Measurements from ENCODE around the gene PCDHA6.
"Not testable (repeated sequence)": the region's sequence is repeated elsewhere in the genome, so short reads cannot be mapped to it uniquely, and the experiment has no call there.

PCDHA6 gene

DNA sequence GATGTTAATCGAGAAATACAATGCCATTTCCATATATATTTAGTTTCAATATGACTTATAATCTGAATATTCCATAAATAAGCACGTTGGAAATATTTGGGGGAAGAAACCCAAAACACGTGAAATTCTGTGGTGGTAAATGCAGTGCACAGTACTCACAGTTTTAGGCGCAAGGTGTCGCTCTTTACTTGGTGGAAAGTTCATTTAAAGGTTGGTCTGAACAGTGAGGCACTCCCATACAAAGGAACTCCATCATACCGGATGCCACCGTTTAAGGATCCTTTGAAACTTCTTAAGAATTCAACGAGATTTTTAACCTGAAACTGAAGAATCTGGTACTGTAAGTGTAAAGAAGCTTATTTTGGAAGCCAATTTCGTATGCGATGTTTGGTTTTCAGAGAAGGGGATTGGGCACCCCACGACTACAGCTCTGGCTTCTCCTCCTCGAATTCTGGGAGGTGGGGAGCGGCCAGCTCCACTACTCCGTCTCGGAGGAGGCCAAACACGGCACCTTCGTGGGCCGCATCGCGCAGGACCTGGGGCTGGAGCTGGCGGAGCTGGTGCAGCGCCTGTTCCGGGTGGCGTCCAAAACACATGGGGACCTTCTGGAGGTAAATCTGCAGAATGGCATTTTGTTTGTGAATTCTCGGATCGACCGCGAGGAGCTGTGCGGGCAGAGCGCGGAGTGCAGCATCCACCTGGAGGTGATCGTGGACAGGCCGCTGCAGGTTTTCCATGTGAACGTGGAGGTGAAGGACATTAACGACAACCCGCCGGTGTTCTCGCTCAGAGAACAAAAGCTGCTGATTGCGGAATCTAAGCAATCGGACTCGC, 41.2 kb downstream of the PCDHA6 start, which contains the start of gene PCDHA11:
TSS of gene PCDHA11 (plus strand) at position 237 of the 834 bp plus-strand sequence. CDS start at position 384, 147 bp downstream.
- no peak for DNase-seq

DNA sequence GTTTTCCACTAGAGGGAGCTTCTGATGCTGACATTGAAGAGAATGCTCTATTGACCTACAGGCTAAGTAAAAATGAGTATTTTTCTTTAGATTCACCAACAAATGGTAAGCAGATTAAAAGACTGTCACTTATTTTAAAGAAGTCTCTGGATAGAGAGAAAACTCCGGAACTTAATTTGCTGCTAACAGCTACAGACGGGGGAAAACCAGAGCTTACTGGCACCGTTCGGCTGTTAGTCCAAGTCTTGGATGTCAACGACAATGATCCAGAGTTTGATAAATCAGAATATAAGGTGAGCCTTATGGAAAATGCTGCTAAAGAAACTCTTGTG, 41.8 kb downstream of the PCDHA6 start:
- DNase-seq: no peak

DNA sequence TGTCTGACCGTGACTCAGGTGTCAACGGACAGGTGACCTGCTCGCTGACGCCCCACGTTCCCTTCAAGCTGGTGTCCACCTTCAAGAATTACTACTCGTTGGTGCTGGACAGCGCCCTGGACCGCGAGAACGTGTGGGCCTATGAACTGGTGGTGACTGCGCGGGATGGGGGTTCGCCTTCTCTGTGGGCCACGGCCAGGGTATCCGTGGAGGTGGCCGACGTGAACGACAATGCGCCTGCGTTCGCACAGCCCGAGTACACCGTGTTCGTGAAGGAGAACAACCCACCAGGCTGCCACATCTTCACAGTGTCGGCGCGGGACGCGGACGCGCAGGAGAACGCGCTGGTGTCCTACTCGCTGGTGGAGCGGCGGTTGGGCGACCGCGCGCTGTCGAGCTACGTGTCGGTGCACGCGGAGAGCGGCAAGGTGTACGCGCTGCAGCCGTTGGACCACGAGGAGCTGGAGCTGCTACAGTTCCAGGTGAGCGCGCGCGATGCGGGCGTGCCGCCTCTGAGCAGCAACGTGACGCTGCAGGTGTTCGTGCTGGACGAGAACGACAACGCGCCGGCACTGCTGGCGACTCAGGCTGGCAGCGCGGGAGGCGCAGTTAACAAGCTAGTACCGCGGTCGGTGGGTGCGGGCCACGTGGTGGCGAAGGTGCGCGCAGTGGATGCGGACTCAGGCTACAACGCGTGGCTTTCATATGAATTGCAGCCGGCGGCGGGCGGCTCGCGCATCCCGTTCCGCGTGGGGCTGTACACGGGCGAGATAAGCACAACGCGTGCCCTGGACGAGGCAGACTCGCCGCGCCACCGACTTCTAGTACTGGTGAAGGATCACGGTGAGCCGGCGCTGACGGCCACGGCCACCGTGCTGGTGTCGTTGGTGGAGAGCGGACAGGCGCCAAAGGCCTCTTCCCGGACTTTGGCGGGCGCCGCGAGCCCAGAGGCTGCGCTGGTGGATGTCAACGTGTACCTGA, 42.8 kb downstream of the PCDHA6 start:
- DNase-seq: no peak

DNA sequence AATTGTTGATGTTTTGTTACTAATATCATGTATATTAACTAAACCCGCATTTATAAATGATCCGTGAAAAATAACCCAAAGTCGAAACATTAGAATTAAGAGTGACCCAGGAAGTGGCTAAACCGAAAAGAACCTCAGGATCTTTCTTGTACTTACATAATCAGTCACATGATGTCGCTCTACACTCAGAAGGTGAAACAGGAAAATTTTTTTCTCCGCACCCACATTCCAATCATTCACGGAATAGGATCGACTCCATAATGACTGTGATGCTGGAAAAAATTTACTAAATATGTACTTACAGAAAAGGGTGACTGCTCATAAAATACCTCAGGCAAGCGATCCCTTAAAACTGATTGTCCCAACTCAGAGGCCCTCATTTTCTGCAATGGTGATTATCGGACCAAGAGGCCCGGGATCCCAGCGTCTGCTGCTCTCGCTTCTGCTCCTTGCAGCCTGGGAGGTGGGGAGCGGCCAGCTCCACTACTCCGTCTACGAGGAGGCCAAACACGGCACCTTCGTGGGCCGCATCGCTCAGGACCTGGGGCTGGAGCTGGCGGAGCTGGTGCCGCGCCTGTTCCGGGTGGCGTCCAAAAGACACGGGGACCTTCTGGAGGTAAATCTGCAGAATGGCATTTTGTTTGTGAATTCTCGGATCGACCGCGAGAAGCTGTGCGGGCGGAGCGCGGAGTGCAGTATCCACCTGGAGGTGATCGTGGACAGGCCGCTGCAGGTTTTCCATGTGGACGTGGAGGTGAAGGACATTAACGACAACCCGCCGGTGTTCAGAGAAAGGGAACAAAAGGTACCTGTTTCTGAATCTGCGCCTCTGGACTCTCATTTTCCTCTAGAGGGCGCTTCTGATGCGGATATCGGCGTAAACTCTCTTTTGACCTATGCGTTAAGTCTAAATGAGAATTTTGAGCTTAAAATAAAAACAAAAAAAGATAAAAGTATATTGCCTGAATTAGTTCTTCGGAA, 47.6 kb downstream of the PCDHA6 start, which contains the start of gene PCDHA12:
TSS of gene PCDHA12 (plus strand) at position 224 of the 981 bp plus-strand sequence. CDS start at position 389, 165 bp downstream.
- peak; percentile 30 to 83 for DNase-seq

DNA sequence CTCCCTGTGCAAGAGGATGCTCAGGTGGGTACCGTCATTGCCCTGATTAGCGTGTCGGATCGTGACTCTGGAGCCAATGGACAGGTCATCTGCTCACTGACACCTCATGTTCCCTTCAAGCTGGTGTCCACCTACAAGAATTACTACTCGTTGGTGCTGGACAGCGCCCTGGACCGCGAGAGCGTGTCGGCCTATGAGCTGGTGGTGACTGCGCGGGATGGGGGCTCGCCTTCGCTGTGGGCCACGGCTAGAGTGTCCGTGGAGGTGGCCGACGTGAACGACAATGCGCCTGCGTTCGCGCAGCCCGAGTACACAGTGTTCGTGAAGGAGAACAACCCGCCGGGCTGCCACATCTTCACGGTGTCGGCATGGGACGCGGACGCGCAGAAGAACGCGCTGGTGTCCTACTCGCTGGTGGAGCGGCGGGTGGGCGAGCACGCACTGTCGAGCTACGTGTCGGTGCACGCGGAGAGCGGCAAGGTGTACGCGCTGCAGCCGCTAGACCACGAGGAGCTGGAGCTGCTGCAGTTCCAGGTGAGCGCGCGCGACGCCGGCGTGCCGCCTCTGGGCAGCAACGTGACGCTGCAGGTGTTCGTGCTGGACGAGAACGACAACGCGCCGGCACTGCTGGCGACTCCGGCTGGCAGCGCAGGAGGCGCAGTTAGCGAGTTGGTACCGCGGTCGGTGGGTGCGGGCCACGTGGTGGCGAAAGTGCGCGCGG, 48.9 kb downstream of the PCDHA6 start:
- not testable (repeated sequence) for DNase-seq

DNA sequence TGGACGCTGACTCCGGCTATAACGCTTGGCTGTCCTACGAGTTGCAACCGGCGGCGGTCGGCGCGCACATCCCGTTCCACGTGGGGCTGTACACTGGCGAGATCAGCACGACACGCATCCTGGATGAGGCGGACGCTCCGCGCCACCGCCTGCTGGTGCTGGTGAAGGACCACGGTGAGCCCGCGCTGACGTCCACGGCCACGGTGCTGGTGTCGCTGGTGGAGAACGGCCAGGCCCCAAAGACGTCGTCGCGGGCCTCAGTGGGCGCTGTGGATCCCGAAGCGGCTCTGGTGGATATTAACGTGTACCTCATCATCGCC, 49.5 kb downstream of the PCDHA6 start:
- no peak for DNase-seq

All from SW 1271 (cell line).